SK-N-SH (cell line): ENCODE data around the gene RNF19B. TPM values are rescaled to one million over a fixed set of nuclear protein-coding genes. Genes with fewer than 3 reads are reported as not detected.

Experiments used
- CTCF ChIA-PET: fragments of 300-600, 350-600 bp; formaldehyde crosslinking; extraction: SDS; loops from one replicate; lab custom pipeline; 2021; lab: Yijun Ruan, JAX
- POLR2A ChIA-PET: fragments of 350-600 bp; sonication (Branson Sonifier 250); formaldehyde crosslinking; extraction: SDS; loops from one replicate; lab custom pipeline; 2020; ENCODE audit warnings: antibody characterized with exemption, inconsistent platforms; lab: Yijun Ruan, JAX
- DNase-seq: peaks from one replicate; pipeline ENCODE4 v3.0.0; 2012
- H2AFZ ChIP-seq: fragments of 200-600 bp; sonication (generic); 2 replicates; pipeline ENCODE4 v1.8.1; 2016; ENCODE audit warnings: antibody characterized with exemption, mild to moderate bottlenecking, low read depth
- H3F3A ChIP-seq: fragments of 200-600 bp; sonication (generic); replicated peaks from 2 replicates; pipeline ENCODE3; 2016; ENCODE audit warnings: antibody characterized with exemption, mild to moderate bottlenecking; ENCODE audit not compliant: insufficient read depth
- H3K27ac ChIP-seq, 2 experiments: fragments of 200-500 bp in 1 of 2; fragments of 200-600 bp in 1 of 2; sonication (Bioruptor generic) in 1 of 2; sonication (generic), shearing (Covaris generic) in 1 of 2; 2 replicates each; pipeline versions ENCODE4 v1.5.1 to v1.6.1; 2014 to 2016; ENCODE audit warnings: low read depth in 2 of 2, inconsistent platforms in 1 of 2, low read length in 1 of 2, mild to moderate bottlenecking in 1 of 2, mixed read lengths in 1 of 2
- H3K27me3 ChIP-seq: fragments of 200-600 bp; sonication (generic), shearing (Covaris generic); 2 replicates; pipeline ENCODE4 v1.6.1; 2016; ENCODE audit warnings: mixed run types; ENCODE audit not compliant: insufficient read depth
- H3K36me3 ChIP-seq, 2 experiments: fragments of 200-500 bp in 1 of 2; fragments of 200-600 bp in 1 of 2; sonication (Bioruptor generic) in 1 of 2; sonication (generic) in 1 of 2; replicated peaks in 1 of 2; 2 replicates each; pipeline versions ENCODE3 to v1.5.1; 2014 to 2016; ENCODE audit warnings: low read length in 1 of 2, mild to moderate bottlenecking in 1 of 2; ENCODE audit not compliant: insufficient read depth in 2 of 2, control insufficient read depth in 1 of 2
- H3K4me1 ChIP-seq, 2 experiments: fragments of 200-500 bp in 1 of 2; fragments of 200-600 bp in 1 of 2; sonication (Bioruptor generic) in 1 of 2; sonication (generic), shearing (Covaris generic) in 1 of 2; 2 replicates each; pipeline versions ENCODE4 v1.5.1 to v1.6.1; 2014 to 2016; ENCODE audit warnings: low read depth in 1 of 2, low read length in 1 of 2, mixed run types in 1 of 2; ENCODE audit not compliant: insufficient read depth in 2 of 2, control insufficient read depth in 1 of 2
- H3K4me2 ChIP-seq: fragments of 200-600 bp; sonication (generic), shearing (Covaris generic); 2 replicates; pipeline ENCODE4 v1.6.1; 2017; ENCODE audit warnings: mixed run types
- H3K4me3 ChIP-seq, 2 experiments: fragments of 200-500 bp in 1 of 2; fragments of 200-600 bp in 1 of 2; sonication (Bioruptor generic) in 1 of 2; sonication (generic), shearing (Covaris generic) in 1 of 2; 2 replicates each; pipeline versions ENCODE4 v1.5.1 to v1.8.1; 2014 to 2016; ENCODE audit warnings: low read depth in 2 of 2, inconsistent platforms in 1 of 2, low read length in 1 of 2, mild to moderate bottlenecking in 1 of 2, mixed read lengths in 1 of 2, moderate library complexity in 1 of 2
- H3K79me2 ChIP-seq: fragments of 200-600 bp; sonication (generic); 2 replicates; pipeline ENCODE4 v1.8.1; 2017; ENCODE audit warnings: mild to moderate bottlenecking; ENCODE audit not compliant: insufficient read depth
- H3K9ac ChIP-seq: fragments of 200-600 bp; sonication (generic); 2 replicates; pipeline ENCODE4 v1.6.1; 2017; ENCODE audit warnings: mixed run types
- H3K9me2 ChIP-seq: fragments of 200-600 bp; sonication (generic); 2 replicates; pipeline ENCODE4 v1.6.1; 2017; ENCODE audit warnings: mixed run types
- H3K9me3 ChIP-seq: fragments of 200-600 bp; sonication (generic); 2 replicates; pipeline ENCODE4 v1.6.1; 2017; ENCODE audit warnings: mixed run types, mild to moderate bottlenecking, moderate library complexity
- H4K20me1 ChIP-seq: fragments of 200-600 bp; sonication (generic); 2 replicates; pipeline ENCODE4 v1.6.1; 2017; ENCODE audit warnings: mild to moderate bottlenecking, mixed run types; ENCODE audit not compliant: insufficient read depth
- CHD2 ChIP-seq: fragments of 150-350 bp; IDR thresholded peaks from 2 replicates; pipeline ENCODE4 v1.6.1; 2018; ENCODE audit warnings: low read length; ENCODE audit not compliant: partially characterized antibody
- EP300 ChIP-seq, 2 experiments: IDR thresholded peaks; 2 replicates each; pipeline versions ENCODE4 v1.4.0 to v1.6.1; 2012; ENCODE audit warnings: borderline replicate concordance in 1 of 2, low read depth in 1 of 2, low read length in 1 of 2
- EZH2phosphoT487 ChIP-seq: fragments of 200-600 bp; sonication (generic); IDR thresholded peaks from 2 replicates; pipeline ENCODE4 v1.6.1; 2017; ENCODE audit warnings: low read depth, mixed run types, mild to moderate bottlenecking, antibody characterized with exemption, moderate library complexity, borderline replicate concordance
- FOXJ3 ChIP-seq: sonication (generic); formaldehyde crosslinking; IDR thresholded peaks from 2 replicates; pipeline ENCODE4 v1.5.1; 2020; ENCODE audit warnings: mild to moderate bottlenecking, missing genetic modification reagents
- GABPA ChIP-seq: IDR thresholded peaks from 2 replicates; pipeline ENCODE4 v1.4.0; 2012; ENCODE audit warnings: low read depth, mild to moderate bottlenecking
- MXI1 ChIP-seq: IDR thresholded peaks from 2 replicates; pipeline ENCODE4 v1.6.1; 2012; ENCODE audit warnings: mild to moderate bottlenecking, low read depth, low read length, improper control_type of control experiment
- NRF1 ChIP-seq: IDR thresholded peaks from 2 replicates; pipeline ENCODE4 v1.6.1; 2012; ENCODE audit warnings: low read depth, mild to moderate bottlenecking, low read length
- POLR2AphosphoS5 ChIP-seq: IDR thresholded peaks from 2 replicates; pipeline ENCODE4 v1.6.1; 2012; ENCODE audit warnings: low read depth, low read length
- RFX5 ChIP-seq: IDR thresholded peaks from 2 replicates; pipeline ENCODE4 v1.6.1; 2012; ENCODE audit warnings: mild to moderate bottlenecking, improper control_type of control experiment, low read length
- RXRA ChIP-seq: IDR thresholded peaks from 2 replicates; pipeline ENCODE4 v1.4.0; 2012; ENCODE audit warnings: low read depth, mild to moderate bottlenecking, borderline replicate concordance
- SIN3A ChIP-seq: IDR thresholded peaks from 2 replicates; pipeline ENCODE4 v1.6.1; 2012; ENCODE audit warnings: low read depth, mild to moderate bottlenecking, low read length, moderate library complexity, borderline replicate concordance
- TAF1 ChIP-seq: IDR thresholded peaks from 2 replicates; pipeline ENCODE4 v1.6.1; 2012; ENCODE audit warnings: low read depth, mild to moderate bottlenecking, low read length, moderate library complexity, borderline replicate concordance
- TCF12 ChIP-seq: IDR thresholded peaks from 2 replicates; pipeline ENCODE4 v1.4.0; 2012
- YY1 ChIP-seq: IDR thresholded peaks from 2 replicates; pipeline ENCODE4 v1.4.0; 2012; ENCODE audit warnings: low read depth, mild to moderate bottlenecking
- WGBS: methylation state at CpG from one replicate; pipeline ENCODE4 v1.1.6; 2017; ENCODE audit warnings: low lambda C conversion rate; 5-methylcytosine and 5-hydroxymethylcytosine counted together
- polyA plus RNA-seq, 3 experiments: library from polyadenylated mRNA; depleted of rRNA; stranded (reverse); fragments of >200 nt; gene quantifications; 2 replicates each; pipeline ENCODE4 v1.2.3, GENCODE V29; 2012
- TF ChIP-seq, protein P1 (sequence below): IDR thresholded peaks from 2 replicates; pipeline ENCODE4 v1.4.0; 2012; ENCODE audit warnings: low read depth, borderline replicate concordance
- TF ChIP-seq, protein P2 (sequence below): fragments of 150-350 bp; IDR thresholded peaks from 2 replicates; pipeline ENCODE4 v1.6.1; 2016; ENCODE audit warnings: mild to moderate bottlenecking, low read depth, low read length
- TF ChIP-seq, protein P3 (sequence below): IDR thresholded peaks from 2 replicates; pipeline ENCODE4 v1.4.0; 2012; ENCODE audit warnings: low read depth
- TF ChIP-seq, protein P4 (sequence below): IDR thresholded peaks from 2 replicates; pipeline ENCODE4; 2012

RNF19B gene
- polyA plus RNA-seq, 1 of the 3 experiments (the other 2 are of a cell fraction): 20.1 TPM

DNA sequence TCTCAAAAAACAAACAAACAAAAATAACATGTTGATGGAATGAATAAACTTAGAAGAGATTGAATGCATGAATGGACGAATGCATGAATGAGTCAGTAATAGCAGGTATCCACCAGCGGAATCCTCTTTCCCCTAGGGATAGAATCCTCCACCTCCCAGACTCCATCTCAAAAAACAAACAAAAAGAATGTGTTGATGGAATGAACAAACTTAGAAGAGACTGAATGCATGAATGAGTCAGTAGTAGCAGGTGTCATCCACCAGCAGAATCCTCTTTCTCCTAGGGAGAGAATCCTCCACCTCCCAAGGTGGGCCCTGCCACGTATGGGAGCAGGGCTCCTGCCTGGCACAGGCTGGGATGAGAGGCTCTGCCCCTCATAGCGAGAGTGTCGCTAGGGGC lies 26.8 kb upstream of the RNF19B start:
- Histone ChIP-seq H3K4me2 (no peak overlapping the region), H3K36me3 (no peaks in the 10 kb centered on the region), H3K9me3 (no peaks in the 10 kb centered on the region), H3K79me2 (no peaks in the 10 kb centered on the region), H3K27ac (peak overlapping the region in 1 of 2 experiments; percentile 69; a peak in 1 of 4 replicates), H2AFZ (no peak overlapping the region), H3K27me3 (no peaks in the 10 kb centered on the region), H3K9me2 (no peaks in the 10 kb centered on the region), H4K20me1 (no peaks in the 10 kb centered on the region), H3K4me1 (peaks cover 10 to 16% of the 10 kb centered on the region in 2 experiments), H3K9ac (no peak overlapping the region), H3F3A (peaks cover 17% of the 10 kb centered on the region), H3K4me3 (no peak overlapping the region)
- TF ChIP-seq RFX5 (no peak), YY1 (no peak), EZH2phosphoT487 (no peak), TAF1 (no peak), POLR2AphosphoS5 (no peak), CHD2 (no peak), RXRA (no peak), MXI1 (no peak), SIN3A (no peak), EP300 (IDR thresholded peaks at IDR 0.05; ENCODE audit: borderline replicate concordance in 1 of 2, low read depth in 1 of 2, low read length in 1 of 2) (no peak), NRF1 (no peak), GABPA (no peak), FOXJ3 (no peak), TCF12 (no peak)
- TF ChIP-seq, protein P1, sequence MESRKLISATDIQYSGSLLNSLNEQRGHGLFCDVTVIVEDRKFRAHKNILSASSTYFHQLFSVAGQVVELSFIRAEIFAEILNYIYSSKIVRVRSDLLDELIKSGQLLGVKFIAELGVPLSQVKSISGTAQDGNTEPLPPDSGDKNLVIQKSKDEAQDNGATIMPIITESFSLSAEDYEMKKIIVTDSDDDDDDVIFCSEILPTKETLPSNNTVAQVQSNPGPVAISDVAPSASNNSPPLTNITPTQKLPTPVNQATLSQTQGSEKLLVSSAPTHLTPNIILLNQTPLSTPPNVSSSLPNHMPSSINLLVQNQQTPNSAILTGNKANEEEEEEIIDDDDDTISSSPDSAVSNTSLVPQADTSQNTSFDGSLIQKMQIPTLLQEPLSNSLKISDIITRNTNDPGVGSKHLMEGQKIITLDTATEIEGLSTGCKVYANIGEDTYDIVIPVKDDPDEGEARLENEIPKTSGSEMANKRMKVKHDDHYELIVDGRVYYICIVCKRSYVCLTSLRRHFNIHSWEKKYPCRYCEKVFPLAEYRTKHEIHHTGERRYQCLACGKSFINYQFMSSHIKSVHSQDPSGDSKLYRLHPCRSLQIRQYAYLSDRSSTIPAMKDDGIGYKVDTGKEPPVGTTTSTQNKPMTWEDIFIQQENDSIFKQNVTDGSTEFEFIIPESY: no peak
- TF ChIP-seq, protein P2, sequence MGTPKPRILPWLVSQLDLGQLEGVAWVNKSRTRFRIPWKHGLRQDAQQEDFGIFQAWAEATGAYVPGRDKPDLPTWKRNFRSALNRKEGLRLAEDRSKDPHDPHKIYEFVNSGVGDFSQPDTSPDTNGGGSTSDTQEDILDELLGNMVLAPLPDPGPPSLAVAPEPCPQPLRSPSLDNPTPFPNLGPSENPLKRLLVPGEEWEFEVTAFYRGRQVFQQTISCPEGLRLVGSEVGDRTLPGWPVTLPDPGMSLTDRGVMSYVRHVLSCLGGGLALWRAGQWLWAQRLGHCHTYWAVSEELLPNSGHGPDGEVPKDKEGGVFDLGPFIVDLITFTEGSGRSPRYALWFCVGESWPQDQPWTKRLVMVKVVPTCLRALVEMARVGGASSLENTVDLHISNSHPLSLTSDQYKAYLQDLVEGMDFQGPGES: no peak
- TF ChIP-seq, protein P3, sequence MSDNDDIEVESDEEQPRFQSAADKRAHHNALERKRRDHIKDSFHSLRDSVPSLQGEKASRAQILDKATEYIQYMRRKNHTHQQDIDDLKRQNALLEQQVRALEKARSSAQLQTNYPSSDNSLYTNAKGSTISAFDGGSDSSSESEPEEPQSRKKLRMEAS: no peak
- TF ChIP-seq, protein P4, sequence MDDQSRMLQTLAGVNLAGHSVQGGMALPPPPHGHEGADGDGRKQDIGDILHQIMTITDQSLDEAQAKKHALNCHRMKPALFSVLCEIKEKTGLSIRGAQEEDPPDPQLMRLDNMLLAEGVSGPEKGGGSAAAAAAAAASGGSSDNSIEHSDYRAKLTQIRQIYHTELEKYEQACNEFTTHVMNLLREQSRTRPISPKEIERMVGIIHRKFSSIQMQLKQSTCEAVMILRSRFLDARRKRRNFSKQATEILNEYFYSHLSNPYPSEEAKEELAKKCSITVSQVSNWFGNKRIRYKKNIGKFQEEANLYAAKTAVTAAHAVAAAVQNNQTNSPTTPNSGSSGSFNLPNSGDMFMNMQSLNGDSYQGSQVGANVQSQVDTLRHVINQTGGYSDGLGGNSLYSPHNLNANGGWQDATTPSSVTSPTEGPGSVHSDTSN: no peak
- ChIA-PET POLR2A (no interaction called here), CTCF (interaction anchor here (1.8 kb wide), 1 partner anchor 59 kb away, joined by 6 read pairs; no protein-coding TSS in a partner anchor)
- no peak for DNase-seq
- 71% methylated on average over 5 of the region's 5 CpGs for WGBS
